A549 (cell line): ENCODE data around the gene ADAMTS15. TPM values are rescaled to one million over a fixed set of nuclear protein-coding genes. Genes with fewer than 3 reads are reported as not detected.

ENCODE experiments used
- ATAC-seq, 2 experiments: fragments of 200-7000 bp in 1 of 2; fragments of >200 bp in 1 of 2; cut with Nextera tagmentation in 1 of 2; cut with Tn5 transposase in 1 of 2; 3 replicates each; pipeline versions ENCODE4 v1.8.0 to v1.9.1; 2018 to 2020; ENCODE audit warnings: mild to moderate bottlenecking in 1 of 2, moderate library complexity in 1 of 2
- CTCF ChIA-PET: fragments of 300-600 bp; sonication (Branson Sonifier 250); formaldehyde crosslinking; extraction: SDS; loops from one replicate; lab custom pipeline; 2021; ENCODE audit warnings: antibody characterized with exemption, inconsistent platforms; lab: Yijun Ruan, JAX
- POLR2A ChIA-PET: fragments of 350-600 bp; formaldehyde crosslinking; extraction: SDS; loops from one replicate; lab custom pipeline; 2021; ENCODE audit warnings: antibody characterized with exemption, inconsistent platforms; lab: Yijun Ruan, JAX
- DNase-seq, 2 experiments: peaks; one replicate each; pipeline versions ENCODE4 v3.0.0 to v3.0.0-alpha.2; 2011 to 2016; ENCODE audit warnings: low read depth in 1 of 2, low spot score in 1 of 2
- FAIRE-seq: peaks from 2 replicates; lab custom pipeline; 2011; peaks lifted over from hg19 to GRCh38; lab: Jason Lieb, UNC
- H3K27ac ChIP-seq, 2 experiments: fragments of >200 bp; sonication (Bioruptor Twin); formaldehyde crosslinking; 3 replicates each; pipeline ENCODE4 v1.5.1; 2016 to 2017
- H3K4me1 ChIP-seq: fragments of >200 bp; sonication (Bioruptor Twin); formaldehyde crosslinking; 3 replicates; pipeline ENCODE4 v1.6.1; 2016
- H3K4me2 ChIP-seq: fragments of >200 bp; sonication (Bioruptor Twin); formaldehyde crosslinking; 3 replicates; pipeline ENCODE4 v1.6.1; 2016
- H3K4me3 ChIP-seq: fragments of >200 bp; sonication (Bioruptor Twin); formaldehyde crosslinking; 3 replicates; pipeline ENCODE4 v1.5.1; 2016
- H3K9me3 ChIP-seq: fragments of >200 bp; sonication (Bioruptor Twin); formaldehyde crosslinking; 3 replicates; pipeline ENCODE4 v1.6.1; 2016
- EHF ChIP-seq: fragments of 250-450 bp; sonication (Bioruptor Pico); IDR thresholded peaks from 2 replicates; pipeline ENCODE4 v1.5.0; 2020; ENCODE audit warnings: mild to moderate bottlenecking
- EP300 ChIP-seq, 2 experiments: fragments of >200 bp; sonication (Bioruptor Twin); formaldehyde crosslinking; IDR thresholded peaks; 2 replicates in 1 of 2; 3 replicates in 1 of 2; pipeline ENCODE4 v1.6.1; 2016 to 2017
- FOSB ChIP-seq: fragments of 250-450 bp; sonication (Bioruptor Pico); IDR thresholded peaks from 2 replicates; pipeline ENCODE4 v1.5.0; 2020; ENCODE audit warnings: mild to moderate bottlenecking, moderate library complexity
- FOSL2 ChIP-seq, 2 experiments: fragments of 450-650 bp in 1 of 2; fragments of >200 bp in 1 of 2; sonication (Bioruptor Twin) in 1 of 2; formaldehyde crosslinking; IDR thresholded peaks; 2 replicates each; pipeline versions ENCODE4 v1.5.0 to v1.6.1; 2016 to 2020; ENCODE audit warnings: mild to moderate bottlenecking in 1 of 2, moderate library complexity in 1 of 2
- HOXB13 ChIP-seq: fragments of 250-450 bp; sonication (Bioruptor Pico); IDR thresholded peaks from 2 replicates; pipeline ENCODE4 v1.5.0; 2020; ENCODE audit warnings: low read depth, mild to moderate bottlenecking, moderate library complexity
- HOXB5 ChIP-seq: fragments of 250-450 bp; sonication (Bioruptor Pico); IDR thresholded peaks from 2 replicates; pipeline ENCODE4 v1.5.0; 2020; ENCODE audit warnings: mild to moderate bottlenecking, moderate library complexity
- JUN ChIP-seq, 2 experiments: fragments of >200 bp; sonication (Bioruptor Twin); formaldehyde crosslinking; IDR thresholded peaks; 2 replicates in 1 of 2; 3 replicates in 1 of 2; pipeline ENCODE4 v1.6.1; 2016 to 2017
- JUNB ChIP-seq: fragments of >200 bp; sonication (Bioruptor Twin); formaldehyde crosslinking; IDR thresholded peaks from 2 replicates; pipeline ENCODE4 v1.6.1; 2016
- KDM5A ChIP-seq: fragments of 200-600 bp; sonication (generic); IDR thresholded peaks from 2 replicates; pipeline ENCODE4 v1.6.1; 2016; ENCODE audit warnings: antibody characterized with exemption, mild to moderate bottlenecking
- MAX ChIP-seq: IDR thresholded peaks from 2 replicates; pipeline ENCODE4 v1.6.1; 2012
- NR3C1 ChIP-seq: fragments of >200 bp; sonication (Bioruptor Twin); formaldehyde crosslinking; IDR thresholded peaks from 3 replicates; pipeline ENCODE4 v1.6.1; 2017
- RAD21 ChIP-seq, 2 experiments: fragments of >200 bp in 1 of 2; sonication (Bioruptor Twin) in 1 of 2; formaldehyde crosslinking in 1 of 2; IDR thresholded peaks in 1 of 2; conservative IDR thresholded peaks in 1 of 2; 2 replicates in 1 of 2; 3 replicates in 1 of 2; pipeline ENCODE4 v1.6.1; 2012 to 2018; ENCODE audit warnings: inconsistent platforms in 1 of 2
- RARB ChIP-seq: fragments of 250-450 bp; sonication (Bioruptor Pico); IDR thresholded peaks from 2 replicates; pipeline ENCODE4 v1.8.0; 2021; ENCODE audit warnings: mild to moderate bottlenecking, moderate library complexity
- RCOR1 ChIP-seq: fragments of 150-350 bp; IDR thresholded peaks from 2 replicates; pipeline ENCODE4 v1.6.1; 2014; ENCODE audit warnings: antibody characterized with exemption, low read length, low read depth
- SMC3 ChIP-seq: fragments of >200 bp; sonication (Bioruptor Twin); formaldehyde crosslinking; IDR thresholded peaks from 3 replicates; pipeline ENCODE4 v1.6.1; 2018; ENCODE audit warnings: inconsistent platforms
- ZC3H11A ChIP-seq: fragments of 450-650 bp; IDR thresholded peaks from 2 replicates; pipeline ENCODE4 v1.6.1; 2014; ENCODE audit warnings: antibody characterized with exemption, mild to moderate bottlenecking
- ZFP36 ChIP-seq: fragments of 450-650 bp; IDR thresholded peaks from 2 replicates; pipeline ENCODE4 v1.6.1; 2014; ENCODE audit warnings: borderline replicate concordance; ENCODE audit not compliant: partially characterized antibody
- ZSCAN20 ChIP-seq: fragments of 250-450 bp; sonication (Bioruptor Pico); IDR thresholded peaks from 2 replicates; pipeline ENCODE4 v1.8.0; 2022; ENCODE audit warnings: mild to moderate bottlenecking, moderate library complexity
- WGBS: methylation state at CpG from one replicate; pipeline ENCODE4 v1.1.6; 2017; ENCODE audit errors: missing lambda C conversion rate; 5-methylcytosine and 5-hydroxymethylcytosine counted together
- polyA plus RNA-seq, 4 experiments: library from polyadenylated mRNA; depleted of rRNA in 3 of 4; stranded (reverse); fragments of >200 nt; fragmentation: RNase III in 1 of 4; extraction: RNeasy Plus Mini Kit Qiagen cat#74134 plus additional on column Dnase treatment in 1 of 4; gene quantifications; 2 replicates in 3 of 4; 3 replicates in 1 of 4; pipeline ENCODE4 v1.2.3, GENCODE V29; 2011 to 2017
- TF ChIP-seq, protein P1 (sequence below): fragments of >200 bp; sonication (Bioruptor Twin); formaldehyde crosslinking; IDR thresholded peaks from 3 replicates; pipeline ENCODE4 v1.5.1; 2016
- TF ChIP-seq, protein P2 (sequence below): fragments of 250-450 bp; sonication (Bioruptor Pico); IDR thresholded peaks from 2 replicates; pipeline ENCODE4 v1.5.0; 2021; ENCODE audit warnings: mild to moderate bottlenecking, moderate library complexity, borderline replicate concordance

ADAMTS15 gene
- polyA plus RNA-seq, 2 of the 4 experiments (the other 2 are of a cell fraction): 2.2 to 4.0 TPM

DNA sequence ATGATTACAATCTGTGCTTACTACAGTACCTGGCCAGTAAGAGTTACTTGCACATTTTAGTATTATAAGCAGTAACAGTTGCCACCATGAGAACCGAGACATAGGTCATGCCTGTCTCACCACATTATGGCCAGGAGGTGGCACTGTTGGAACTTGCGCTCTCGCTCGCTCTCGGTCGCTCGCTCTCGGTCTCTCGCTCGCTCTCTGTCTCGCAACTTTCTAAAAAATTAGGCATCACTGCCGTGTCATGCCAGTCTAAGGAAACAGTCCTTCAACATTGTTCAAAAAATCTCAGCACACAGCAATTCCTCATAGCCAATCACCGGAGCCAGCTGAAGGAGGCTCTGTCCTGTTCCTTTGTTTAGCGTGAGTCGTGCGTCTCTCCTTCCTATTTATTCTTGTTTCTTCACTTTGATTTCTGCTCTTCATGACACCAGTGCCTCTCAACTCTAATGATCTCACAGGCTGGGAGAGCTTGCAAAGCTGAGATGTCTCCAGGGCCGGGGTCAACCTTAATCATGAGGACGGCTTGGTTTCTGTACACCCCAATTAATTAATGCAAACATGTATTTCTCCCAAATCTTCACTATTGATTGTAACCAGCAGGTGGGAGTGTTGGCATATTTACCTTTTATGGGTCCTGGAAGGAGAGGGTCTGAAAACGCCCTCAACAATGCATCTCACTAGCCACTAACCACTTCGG is 13.8 kb upstream of the ADAMTS15 start:
- H3K9me3 ChIP-seq: no peaks in the 10 kb centered on the region
- H3K27ac ChIP-seq: peak overlapping the region; percentile 84 to 87
- peak overlapping the region; percentile 63 for H3K4me3 ChIP-seq
- POLR2A ChIA-PET: no interaction called here
- FAIRE-seq (peak; percentile 46), DNase-seq (peak; percentile 78 to 79), ATAC-seq (peak; percentile 85 to 87)
- peak overlapping the region; percentile 72 for H3K4me2 ChIP-seq
- H3K4me1 ChIP-seq: peaks cover 12% of the 10 kb centered on the region
- under 1% methylated on average over 20 of the region's 20 CpGs for WGBS
- TF ChIP-seq RCOR1 (no peak), MAX (peak; percentile 35; the same call in 1 of the 2 replicates), RAD21 (conservative IDR thresholded peaks at IDR 0.05 in 1 of 2, IDR thresholded peaks at IDR 0.05 in 1 of 2) (peak; percentile 85 to 90), KDM5A (peak; percentile 61; the same call in 1 of the 2 replicates), ZSCAN20 (no peak), SMC3 (peak; percentile 90), EP300 (IDR thresholded peaks at IDR 0.05) (no peak)
- TF ChIP-seq, protein P1, sequence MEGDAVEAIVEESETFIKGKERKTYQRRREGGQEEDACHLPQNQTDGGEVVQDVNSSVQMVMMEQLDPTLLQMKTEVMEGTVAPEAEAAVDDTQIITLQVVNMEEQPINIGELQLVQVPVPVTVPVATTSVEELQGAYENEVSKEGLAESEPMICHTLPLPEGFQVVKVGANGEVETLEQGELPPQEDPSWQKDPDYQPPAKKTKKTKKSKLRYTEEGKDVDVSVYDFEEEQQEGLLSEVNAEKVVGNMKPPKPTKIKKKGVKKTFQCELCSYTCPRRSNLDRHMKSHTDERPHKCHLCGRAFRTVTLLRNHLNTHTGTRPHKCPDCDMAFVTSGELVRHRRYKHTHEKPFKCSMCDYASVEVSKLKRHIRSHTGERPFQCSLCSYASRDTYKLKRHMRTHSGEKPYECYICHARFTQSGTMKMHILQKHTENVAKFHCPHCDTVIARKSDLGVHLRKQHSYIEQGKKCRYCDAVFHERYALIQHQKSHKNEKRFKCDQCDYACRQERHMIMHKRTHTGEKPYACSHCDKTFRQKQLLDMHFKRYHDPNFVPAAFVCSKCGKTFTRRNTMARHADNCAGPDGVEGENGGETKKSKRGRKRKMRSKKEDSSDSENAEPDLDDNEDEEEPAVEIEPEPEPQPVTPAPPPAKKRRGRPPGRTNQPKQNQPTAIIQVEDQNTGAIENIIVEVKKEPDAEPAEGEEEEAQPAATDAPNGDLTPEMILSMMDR: peak; percentile 68
- CTCF ChIA-PET: interaction anchor here (0.6 to 25.6 kb wide), 39 partner anchors 9 to 470 kb away, joined by 3 to 732 read pairs (median 4); no protein-coding TSS in a partner anchor

DNA sequence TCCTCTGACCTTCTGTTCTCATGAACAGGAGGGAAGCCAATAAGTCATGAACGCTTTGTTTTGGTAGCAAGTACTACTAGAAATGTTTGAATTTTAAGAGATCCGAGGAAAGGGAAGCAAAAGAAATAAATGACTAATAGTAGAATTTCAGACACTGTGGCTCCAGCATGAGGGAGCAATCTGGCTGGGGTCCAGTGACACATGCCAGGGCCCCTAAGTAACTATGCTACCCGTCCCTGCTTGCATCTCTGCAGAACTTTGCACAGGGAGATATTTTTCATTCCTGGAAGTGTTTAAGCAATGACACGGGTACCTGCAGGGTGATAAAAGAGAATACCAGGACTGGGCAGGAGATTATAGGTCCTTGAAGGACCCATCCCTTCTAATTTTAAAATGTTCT is 12.8 kb upstream of the ADAMTS15 start:
- Histone ChIP-seq H3K27ac (peak overlapping the region; percentile 84 to 87), H3K9me3 (no peaks in the 10 kb centered on the region), H3K4me2 (peak overlapping the region; percentile 72), H3K4me3 (no peak overlapping the region), H3K4me1 (peaks cover 12% of the 10 kb centered on the region)
- 40% methylated on average over 4 of the region's 4 CpGs for WGBS
- TF ChIP-seq ZSCAN20 (no peak), RCOR1 (no peak), HOXB13 (CRISPR knock-in tag) (no peak), FOSB (no peak), JUN (IDR thresholded peaks at IDR 0.05) (no peak), HOXB5 (CRISPR knock-in tag) (no peak), NR3C1 (no peak), RARB (CRISPR knock-in tag) (no peak), EP300 (IDR thresholded peaks at IDR 0.05) (no peak), ZFP36 (no peak), FOSL2 (IDR thresholded peaks at IDR 0.05) (no peak), FOSL2 (CRISPR knock-in tag; IDR thresholded peaks at IDR 0.05) (no peak), ZC3H11A (no peak), EHF (CRISPR knock-in tag) (no peak)
- TF ChIP-seq, protein P2, sequence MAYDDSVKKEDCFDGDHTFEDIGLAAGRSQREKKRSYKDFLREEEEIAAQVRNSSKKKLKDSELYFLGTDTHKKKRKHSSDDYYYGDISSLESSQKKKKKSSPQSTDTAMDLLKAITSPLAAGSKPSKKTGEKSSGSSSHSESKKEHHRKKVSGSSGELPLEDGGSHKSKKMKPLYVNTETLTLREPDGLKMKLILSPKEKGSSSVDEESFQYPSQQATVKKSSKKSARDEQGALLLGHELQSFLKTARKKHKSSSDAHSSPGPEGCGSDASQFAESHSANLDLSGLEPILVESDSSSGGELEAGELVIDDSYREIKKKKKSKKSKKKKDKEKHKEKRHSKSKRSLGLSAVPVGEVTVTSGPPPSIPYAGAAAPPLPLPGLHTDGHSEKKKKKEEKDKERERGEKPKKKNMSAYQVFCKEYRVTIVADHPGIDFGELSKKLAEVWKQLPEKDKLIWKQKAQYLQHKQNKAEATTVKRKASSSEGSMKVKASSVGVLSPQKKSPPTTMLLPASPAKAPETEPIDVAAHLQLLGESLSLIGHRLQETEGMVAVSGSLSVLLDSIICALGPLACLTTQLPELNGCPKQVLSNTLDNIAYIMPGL: no peak
- ATAC-seq (no peak), DNase-seq (no peak), FAIRE-seq (no peak)
- CTCF ChIA-PET: interaction anchor here (0.6 to 25.6 kb wide), 26 partner anchors 8 to 469 kb away, joined by 3 to 732 read pairs (median 4); no protein-coding TSS in a partner anchor
- POLR2A ChIA-PET: no interaction called here

DNA sequence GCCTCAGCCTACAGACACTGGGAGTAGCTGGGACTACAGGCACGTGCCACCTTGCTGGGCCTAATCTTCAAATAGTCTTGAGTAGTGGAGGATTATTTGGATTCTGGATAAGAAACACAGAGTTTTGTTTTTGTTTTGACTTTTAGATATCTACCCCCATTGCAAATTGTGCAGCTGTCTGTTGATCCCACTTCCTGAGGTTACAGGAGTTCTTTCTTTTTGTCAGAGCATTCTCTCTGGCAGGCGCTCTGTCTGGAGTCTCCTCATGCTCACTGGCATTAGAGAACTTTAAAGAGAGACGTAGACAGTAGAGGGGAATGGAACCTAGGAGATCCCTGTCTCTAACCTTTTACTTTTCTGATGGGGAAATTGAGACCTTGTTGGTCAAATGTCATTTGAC is 12.3 kb upstream of the ADAMTS15 start:
- FAIRE-seq (no peak), DNase-seq (no peak), ATAC-seq (no peak)
- Histone ChIP-seq H3K27ac (peak overlapping the region; percentile 84 to 87), H3K4me3 (no peak overlapping the region), H3K9me3 (no peaks in the 10 kb centered on the region), H3K4me1 (peaks cover 12% of the 10 kb centered on the region), H3K4me2 (no peak overlapping the region; the same call in 1 of the 3 replicates)
- no peak for TF ChIP-seq JUNB
- no peak for TF ChIP-seq ZSCAN20
- 91% methylated on average over 3 of the region's 3 CpGs for WGBS
- ChIA-PET POLR2A (no interaction called here), CTCF (interaction anchor here (2.3 to 25.6 kb wide), 4 partner anchors 391 to 461 kb away, joined by 22 to 732 read pairs (median 141); no protein-coding TSS in a partner anchor)
